Panc1 (cell line): Measurements from ENCODE around the gene PCED1A. TPM values are rescaled to one million over a fixed set of nuclear protein-coding genes. Genes with fewer than 3 reads are reported as not detected.

Experiments
- ATAC-seq: fragments of 200-7000 bp; cut with Tn5 transposase; 2 replicates; pipeline ENCODE4 v1.9.1; 2020; ENCODE audit warnings: mild to moderate bottlenecking, moderate library complexity
- BruUV-seq: library from RNA; stranded (reverse); fragments of 400-500 nt; replicated peaks from 2 replicates; lab custom pipeline; 2021; lab: Mats Ljungman, UMichigan
- CTCF ChIA-PET: fragments of 300-600 bp; sonication (Branson Sonifier 250); formaldehyde crosslinking; loops from one replicate; lab custom pipeline; 2022; ENCODE audit warnings: antibody characterized with exemption; lab: Charles Lee
- POLR2A ChIA-PET: fragments of 300-600 bp; sonication (Branson Sonifier 250); formaldehyde crosslinking; loops from one replicate; lab custom pipeline; 2022; ENCODE audit warnings: antibody characterized with exemption; lab: Charles Lee
- DNase-seq: peaks from one replicate; pipeline ENCODE4 v3.0.0-alpha.2; 2010; ENCODE audit warnings: low read depth, low spot score
- H3K27ac ChIP-seq: 2 replicates; pipeline ENCODE4 v1.5.1; 2011; ENCODE audit warnings: mild to moderate bottlenecking, low read length, inconsistent platforms
- H3K27me3 ChIP-seq: fragments of 200-500 bp; sonication (Bioruptor generic); 2 replicates; pipeline ENCODE4 v1.6.0; 2014; ENCODE audit warnings: low read length, inconsistent platforms; ENCODE audit not compliant: control insufficient read depth, insufficient read depth
- H3K36me3 ChIP-seq: fragments of 200-500 bp; sonication (Bioruptor generic); 2 replicates; pipeline ENCODE4 v1.5.1; 2014; ENCODE audit warnings: inconsistent platforms, mild to moderate bottlenecking, low read length, moderate library complexity; ENCODE audit not compliant: control insufficient read depth, insufficient read depth
- H3K4me1 ChIP-seq: 2 replicates; pipeline ENCODE4 v1.5.1; 2011; ENCODE audit warnings: inconsistent platforms, mild to moderate bottlenecking, low read length, moderate library complexity; ENCODE audit not compliant: control insufficient read depth, insufficient read depth
- H3K4me3 ChIP-seq, 2 experiments: 2 replicates each; pipeline ENCODE4 v1.5.1; 2011 to 2012; ENCODE audit warnings: low read depth in 2 of 2, low read length in 2 of 2, mild to moderate bottlenecking in 2 of 2, inconsistent platforms in 1 of 2, moderate library complexity in 1 of 2
- H3K9me3 ChIP-seq: fragments of 200-500 bp; sonication (Bioruptor generic); 2 replicates; pipeline ENCODE4 v1.5.1; 2014; ENCODE audit warnings: low read depth, mild to moderate bottlenecking, inconsistent platforms, low read length, moderate library complexity; ENCODE audit not compliant: control insufficient read depth, insufficient read depth
- POLR2AphosphoS5 ChIP-seq: IDR thresholded peaks from 2 replicates; pipeline ENCODE4 v1.6.1; 2012; ENCODE audit warnings: mild to moderate bottlenecking, low read depth, low read length, moderate library complexity
- SIN3A ChIP-seq: IDR thresholded peaks from 2 replicates; pipeline ENCODE4 v1.6.1; 2012; ENCODE audit warnings: low read depth, mild to moderate bottlenecking, low read length, moderate library complexity, borderline replicate concordance; ENCODE audit not compliant: insufficient read depth
- TCF7L2 ChIP-seq: IDR thresholded peaks from 2 replicates; pipeline ENCODE4 v1.6.1; 2011; ENCODE audit warnings: mild to moderate bottlenecking, low read depth, low read length, inconsistent platforms
- in situ Hi-C: cut with HindIII; loops from 2 replicates; pipeline ENCODE4 v1.10.0; 2016; ENCODE audit warnings: low sequenced_read_pairs, low pct_unique_long_range_greater_than_20kb
- intact Hi-C: fragments of 100-400 bp; cut with micrococcal nuclease; formaldehyde crosslinking; loops from one replicate; pipeline ENCODE4 v1.10.0; 2022; ENCODE audit not compliant: unreplicated experiment
- total RNA-seq: library from RNA; stranded (reverse); gene quantifications from one replicate; pipeline ENCODE4 v1.2.1, GENCODE V29; 2021; ENCODE audit not compliant: unreplicated experiment
- TF ChIP-seq, protein P1 (sequence below), 2 experiments: IDR thresholded peaks; 2 replicates each; pipeline ENCODE4 v1.6.1; 2011 to 2012; ENCODE audit warnings: low read depth in 2 of 2, control low read depth in 1 of 2, low read length in 1 of 2, mild to moderate bottlenecking in 1 of 2, moderate library complexity in 1 of 2; ENCODE audit not compliant: insufficient read depth in 1 of 2
- TF ChIP-seq, protein P2 (sequence below): fragments of 450-650 bp; IDR thresholded peaks from 2 replicates; pipeline ENCODE4 v1.5.1; 2017; ENCODE audit warnings: mild to moderate bottlenecking

The PCED1A gene
- total RNA-seq, 1 experiment from 2014 or later, result 42.1 TPM

DNA sequence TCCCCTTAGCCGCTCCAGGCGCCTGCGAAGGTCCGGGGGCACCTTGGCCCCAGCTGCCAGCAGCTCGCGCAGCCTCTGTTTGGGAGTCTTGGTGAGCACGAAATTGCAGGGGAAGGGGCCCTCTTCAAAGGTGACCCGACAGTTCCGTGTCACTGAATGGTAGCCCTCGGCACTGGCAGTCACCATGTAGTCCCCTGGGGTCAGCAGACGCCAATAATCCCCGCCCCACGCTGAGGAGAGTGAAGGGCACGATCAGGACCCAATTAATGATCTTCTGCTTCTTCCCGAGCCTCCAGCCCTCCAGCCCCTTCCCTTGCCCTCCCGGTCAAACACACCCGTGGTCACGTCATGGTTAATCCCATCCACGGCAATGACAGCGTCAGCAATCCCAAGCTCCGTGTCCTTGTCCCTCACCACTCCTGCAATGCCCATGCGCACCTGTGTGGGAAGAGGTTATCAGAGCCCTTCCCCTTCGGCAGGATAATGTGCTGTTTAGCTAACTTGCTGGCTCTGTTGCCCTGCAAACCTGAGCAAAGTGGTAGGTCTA, 46.2 kb downstream of the PCED1A start:
- Histone ChIP-seq H3K9me3 (no peaks in the 10 kb centered on the region), H3K4me3 (no peak overlapping the region), H3K4me1 (no peaks in the 10 kb centered on the region; the same call in 1 of the 2 replicates), H3K27ac (no peak overlapping the region), H3K36me3 (no peaks in the 10 kb centered on the region), H3K27me3 (peaks cover 20% of the 10 kb centered on the region)
- in situ Hi-C loops (no loop called here), intact Hi-C loops (no loop called here)
- BruUV-seq, result no TSS peak
- TF ChIP-seq, protein P1, sequence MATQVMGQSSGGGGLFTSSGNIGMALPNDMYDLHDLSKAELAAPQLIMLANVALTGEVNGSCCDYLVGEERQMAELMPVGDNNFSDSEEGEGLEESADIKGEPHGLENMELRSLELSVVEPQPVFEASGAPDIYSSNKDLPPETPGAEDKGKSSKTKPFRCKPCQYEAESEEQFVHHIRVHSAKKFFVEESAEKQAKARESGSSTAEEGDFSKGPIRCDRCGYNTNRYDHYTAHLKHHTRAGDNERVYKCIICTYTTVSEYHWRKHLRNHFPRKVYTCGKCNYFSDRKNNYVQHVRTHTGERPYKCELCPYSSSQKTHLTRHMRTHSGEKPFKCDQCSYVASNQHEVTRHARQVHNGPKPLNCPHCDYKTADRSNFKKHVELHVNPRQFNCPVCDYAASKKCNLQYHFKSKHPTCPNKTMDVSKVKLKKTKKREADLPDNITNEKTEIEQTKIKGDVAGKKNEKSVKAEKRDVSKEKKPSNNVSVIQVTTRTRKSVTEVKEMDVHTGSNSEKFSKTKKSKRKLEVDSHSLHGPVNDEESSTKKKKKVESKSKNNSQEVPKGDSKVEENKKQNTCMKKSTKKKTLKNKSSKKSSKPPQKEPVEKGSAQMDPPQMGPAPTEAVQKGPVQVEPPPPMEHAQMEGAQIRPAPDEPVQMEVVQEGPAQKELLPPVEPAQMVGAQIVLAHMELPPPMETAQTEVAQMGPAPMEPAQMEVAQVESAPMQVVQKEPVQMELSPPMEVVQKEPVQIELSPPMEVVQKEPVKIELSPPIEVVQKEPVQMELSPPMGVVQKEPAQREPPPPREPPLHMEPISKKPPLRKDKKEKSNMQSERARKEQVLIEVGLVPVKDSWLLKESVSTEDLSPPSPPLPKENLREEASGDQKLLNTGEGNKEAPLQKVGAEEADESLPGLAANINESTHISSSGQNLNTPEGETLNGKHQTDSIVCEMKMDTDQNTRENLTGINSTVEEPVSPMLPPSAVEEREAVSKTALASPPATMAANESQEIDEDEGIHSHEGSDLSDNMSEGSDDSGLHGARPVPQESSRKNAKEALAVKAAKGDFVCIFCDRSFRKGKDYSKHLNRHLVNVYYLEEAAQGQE (IDR thresholded peaks at IDR 0.05; ENCODE audit: insufficient read depth in 1 of 2, low read depth in 2 of 2, low read length in 1 of 2), result no peak
- TF ChIP-seq POLR2AphosphoS5, result no peak
- TF ChIP-seq TCF7L2, result no peak
- TF ChIP-seq, protein P2, sequence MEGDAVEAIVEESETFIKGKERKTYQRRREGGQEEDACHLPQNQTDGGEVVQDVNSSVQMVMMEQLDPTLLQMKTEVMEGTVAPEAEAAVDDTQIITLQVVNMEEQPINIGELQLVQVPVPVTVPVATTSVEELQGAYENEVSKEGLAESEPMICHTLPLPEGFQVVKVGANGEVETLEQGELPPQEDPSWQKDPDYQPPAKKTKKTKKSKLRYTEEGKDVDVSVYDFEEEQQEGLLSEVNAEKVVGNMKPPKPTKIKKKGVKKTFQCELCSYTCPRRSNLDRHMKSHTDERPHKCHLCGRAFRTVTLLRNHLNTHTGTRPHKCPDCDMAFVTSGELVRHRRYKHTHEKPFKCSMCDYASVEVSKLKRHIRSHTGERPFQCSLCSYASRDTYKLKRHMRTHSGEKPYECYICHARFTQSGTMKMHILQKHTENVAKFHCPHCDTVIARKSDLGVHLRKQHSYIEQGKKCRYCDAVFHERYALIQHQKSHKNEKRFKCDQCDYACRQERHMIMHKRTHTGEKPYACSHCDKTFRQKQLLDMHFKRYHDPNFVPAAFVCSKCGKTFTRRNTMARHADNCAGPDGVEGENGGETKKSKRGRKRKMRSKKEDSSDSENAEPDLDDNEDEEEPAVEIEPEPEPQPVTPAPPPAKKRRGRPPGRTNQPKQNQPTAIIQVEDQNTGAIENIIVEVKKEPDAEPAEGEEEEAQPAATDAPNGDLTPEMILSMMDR, result no peak
- TF ChIP-seq SIN3A, result no peak
- CTCF ChIA-PET, result no interaction called here
- ATAC-seq (no peak), DNase-seq (no peak)
- POLR2A ChIA-PET, result no interaction called here

DNA sequence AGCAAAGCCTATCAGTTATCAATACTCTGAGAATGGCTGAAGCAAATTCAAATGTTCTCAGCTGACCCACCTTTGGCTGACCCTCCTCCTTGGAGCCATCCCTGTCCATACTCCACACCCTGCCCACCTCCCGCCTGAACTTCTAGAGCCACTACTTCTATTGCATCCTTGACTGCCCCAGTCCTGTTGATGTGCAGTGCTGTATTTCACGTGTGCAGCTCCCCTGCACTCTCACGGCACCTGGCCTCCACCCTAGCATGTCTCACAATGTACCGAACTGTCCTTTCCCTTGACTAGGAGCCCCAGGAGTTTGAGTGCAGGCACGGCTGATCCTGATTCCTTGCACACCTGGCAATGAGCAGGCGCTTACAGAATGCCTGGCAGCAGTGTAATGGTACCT, 47.0 kb downstream of the PCED1A start:
- CTCF ChIA-PET, result no interaction called here
- DNase-seq, result no peak
- POLR2A ChIA-PET, result no interaction called here
- no TSS peak for BruUV-seq
- in situ Hi-C loops (no loop called here), intact Hi-C loops (no loop called here)
- no peaks in the 10 kb centered on the region for H3K9me3 ChIP-seq
- no peaks in the 10 kb centered on the region; the same call in 1 of the 2 replicates for H3K4me1 ChIP-seq
- ATAC-seq, result no peak
- H3K4me3 ChIP-seq, result no peak overlapping the region
- H3K36me3 ChIP-seq, result no peaks in the 10 kb centered on the region
- peaks cover 20% of the 10 kb centered on the region for H3K27me3 ChIP-seq
- H3K27ac ChIP-seq, result no peak overlapping the region
- TF ChIP-seq POLR2AphosphoS5 (no peak), SIN3A (no peak), TCF7L2 (no peak)
- TF ChIP-seq, protein P1 (IDR thresholded peaks at IDR 0.05; ENCODE audit: insufficient read depth in 1 of 2, low read depth in 2 of 2, low read length in 1 of 2), result no peak
- TF ChIP-seq, protein P2, result no peak

Other genes starting within 250 kb of the PCED1A start
- gene NOP56, start 188.0 kb downstream of the PCED1A start, total RNA-seq, result 354 TPM
- gene IDH3B, start 176.4 kb downstream of the PCED1A start, total RNA-seq, result 135 TPM
- 6.8 TPM for gene EBF4, start 147.9 kb downstream of the PCED1A start, total RNA-seq
- not detected for gene CPXM1, start 40.0 kb downstream of the PCED1A start, total RNA-seq
- not detected for gene C20orf141, start 25.7 kb downstream of the PCED1A start, total RNA-seq
- not detected for gene TMEM239, start 24.3 kb downstream of the PCED1A start, total RNA-seq
- 35.3 TPM for gene VPS16, start 90 bp upstream of the PCED1A start, total RNA-seq
- 56.6 TPM for gene PTPRA, start 32.8 kb upstream of the PCED1A start, total RNA-seq
- 0.49 TPM for gene GNRH2, start 203.0 kb upstream of the PCED1A start, total RNA-seq
- gene MRPS26, start 205.4 kb upstream of the PCED1A start, total RNA-seq, result 52.7 TPM
- gene OXT, start 231.0 kb upstream of the PCED1A start, total RNA-seq, result not detected
- not detected for gene AVP, start 244.1 kb upstream of the PCED1A start, total RNA-seq